Lung microvascular endothelial cell (primary cell): ENCODE measurements around the gene PRND. TPM values are rescaled to one million over a fixed set of nuclear protein-coding genes. Genes with fewer than 3 reads are reported as not detected.
"Not testable (repeated sequence)": the region's sequence is repeated elsewhere in the genome, so short reads cannot be mapped to it uniquely, and the experiment has no call there.

Experiments
- DNase-seq, 2 donors: peaks; one replicate each; pipeline versions ENCODE4 v3.0.0 to v3.0.0-alpha.2; 2010; ENCODE audit warnings: low read depth in 2 of 2
- total RNA-seq: library from RNA; depleted of rRNA; stranded (reverse); fragments of >200 nt; gene quantifications from 2 replicates; pipeline ENCODE4 v1.2.1, GENCODE V29; 2014

Gene PRND
- total RNA-seq, 1 donor from 2014 or later, result under 0.01 TPM

DNA sequence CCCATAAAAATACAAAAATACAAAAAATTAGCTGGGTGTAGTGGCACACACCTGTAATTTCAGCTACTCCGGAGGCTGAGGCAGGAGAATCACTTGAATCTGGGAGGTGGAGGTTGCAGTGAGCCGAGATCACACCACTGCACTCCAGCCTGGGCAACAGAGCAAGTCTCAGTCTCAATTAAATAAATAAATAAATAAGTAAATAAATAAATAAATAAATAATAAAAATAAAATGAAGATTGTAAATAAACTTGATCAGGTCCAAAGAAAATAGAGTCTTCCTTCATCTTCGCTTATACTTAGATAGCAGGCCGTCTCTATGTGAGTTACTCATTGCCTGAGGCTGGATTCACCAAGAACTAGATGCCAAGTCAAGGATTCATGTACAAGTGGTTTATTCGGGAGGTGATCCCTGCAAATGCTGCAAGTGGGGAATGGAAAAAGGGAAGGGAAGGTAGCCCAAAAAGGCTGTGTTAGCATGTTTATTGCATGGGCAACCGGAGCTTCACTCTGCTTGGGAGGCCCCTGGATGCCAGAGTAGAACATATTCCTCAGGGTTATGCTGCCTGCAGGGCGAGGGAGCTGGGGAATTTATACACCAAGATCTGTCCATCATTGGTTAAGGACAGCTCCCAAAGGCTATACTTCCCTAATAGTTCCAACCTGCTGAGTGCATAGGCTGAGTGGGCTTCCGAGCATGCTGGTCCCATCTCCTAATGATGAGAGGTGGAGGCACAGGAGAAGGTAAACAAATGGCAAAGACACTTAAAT, 16.3 kb downstream of the PRND start:
- DNase-seq, result no peak

DNA sequence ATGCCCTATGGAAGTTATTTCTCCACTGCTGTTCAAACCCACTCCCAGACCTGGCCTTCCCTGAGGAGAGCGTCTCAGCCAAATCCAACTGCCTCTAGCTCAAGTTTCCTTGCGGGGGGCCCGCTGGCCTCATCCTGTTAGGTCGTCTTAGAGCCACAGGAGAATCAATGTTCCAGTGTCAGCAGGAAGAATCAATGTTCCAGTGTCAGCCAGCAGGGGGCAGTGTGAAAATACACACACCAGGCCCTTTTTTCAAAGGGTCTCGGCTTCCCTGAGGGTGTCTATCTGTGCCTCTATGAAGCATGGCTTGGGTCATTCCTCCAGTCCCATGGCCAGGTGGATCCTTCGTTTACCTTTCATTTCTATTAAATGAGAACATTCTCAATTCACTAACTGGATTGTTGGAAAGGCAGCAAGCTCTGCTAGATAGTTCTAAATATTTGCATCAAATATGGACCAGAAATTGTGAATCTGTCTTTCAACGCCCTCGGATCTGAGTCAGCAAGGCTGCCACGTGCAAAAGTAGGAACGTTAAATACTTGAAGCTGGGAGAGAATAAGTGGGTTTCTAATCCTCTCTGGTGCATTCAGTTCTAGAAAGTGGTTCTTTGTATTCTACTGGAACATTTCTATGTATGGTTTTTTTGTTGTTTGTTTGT, 19.2 kb downstream of the PRND start:
- peak; percentile 46 to 64 for DNase-seq

GRCh38 chr20:4748847-4749246, 27.1 kb downstream of the PRND start:
- DNase-seq, result peak in 1 of 2 donors; percentile 37

DNA sequence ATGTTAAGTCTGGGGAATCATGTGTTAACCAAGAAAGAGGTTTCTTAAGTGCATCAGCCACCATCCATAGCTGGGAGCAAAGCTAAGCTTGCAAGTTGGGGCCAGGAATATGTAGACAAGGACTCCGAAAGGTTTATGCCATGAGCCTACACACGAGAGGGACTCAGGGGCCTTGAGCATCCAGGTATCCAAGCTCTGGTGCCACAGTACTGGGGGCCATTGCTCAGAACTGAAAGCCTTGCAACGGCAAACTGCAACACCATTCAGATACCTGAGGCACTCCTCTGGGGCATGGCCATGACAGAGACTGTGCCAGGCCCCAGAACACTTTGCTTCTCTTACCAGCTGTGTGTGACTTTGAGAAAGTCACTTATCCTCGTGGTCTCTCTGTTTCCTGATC, 27.6 kb downstream of the PRND start:
- DNase-seq, result no peak

- no peak for DNase-seq
Observed at GRCh38 chr20:4750381-4750780, 28.7 kb downstream of the PRND start.

DNA sequence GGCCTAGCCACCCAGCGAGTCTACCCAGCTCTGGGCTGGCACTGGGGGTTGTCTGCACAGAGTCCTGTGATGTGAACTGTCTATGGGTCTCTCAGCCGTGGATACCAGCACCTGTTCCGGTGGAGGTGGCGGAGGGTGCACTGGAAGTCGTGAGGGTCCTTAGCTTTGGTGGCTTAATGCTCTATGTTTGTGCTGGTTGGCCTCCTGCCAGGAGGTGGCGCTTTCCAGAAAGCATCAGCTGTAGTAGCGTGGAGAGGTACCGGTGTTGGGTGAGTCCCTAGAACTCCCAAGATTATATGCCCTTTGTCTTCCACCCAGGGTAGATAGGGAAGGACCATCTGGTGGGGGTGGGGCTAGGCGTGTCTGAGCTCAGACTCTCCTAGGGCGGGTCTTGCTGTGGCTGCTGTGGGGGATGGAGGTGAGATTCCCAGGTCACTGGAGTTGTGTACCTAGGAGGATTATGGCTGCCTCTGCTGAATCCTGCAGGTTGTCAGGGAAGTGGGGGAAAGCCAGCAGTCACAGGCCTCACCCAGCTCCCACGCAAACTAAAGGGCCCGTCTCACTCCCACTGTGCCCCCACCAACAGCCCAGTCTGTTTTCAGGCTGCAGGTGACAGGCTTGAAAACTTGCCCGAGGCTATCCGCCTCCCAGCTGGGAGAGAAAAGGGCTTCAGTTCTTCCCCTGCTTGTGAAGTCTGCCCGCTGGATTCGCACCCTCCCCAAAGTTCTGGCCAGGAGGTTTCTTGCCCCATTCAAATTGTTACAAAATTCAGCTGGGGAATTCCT, 37.6 kb downstream of the PRND start:
- peak in 1 of 2 donors; percentile 5 for DNase-seq

- DNase-seq, result no peak
Observed at GRCh38 chr20:4763261-4763660, 41.6 kb downstream of the PRND start.

GRCh38 chr20:4763723-4764510, 42.2 kb downstream of the PRND start:
- no peak for DNase-seq

DNA sequence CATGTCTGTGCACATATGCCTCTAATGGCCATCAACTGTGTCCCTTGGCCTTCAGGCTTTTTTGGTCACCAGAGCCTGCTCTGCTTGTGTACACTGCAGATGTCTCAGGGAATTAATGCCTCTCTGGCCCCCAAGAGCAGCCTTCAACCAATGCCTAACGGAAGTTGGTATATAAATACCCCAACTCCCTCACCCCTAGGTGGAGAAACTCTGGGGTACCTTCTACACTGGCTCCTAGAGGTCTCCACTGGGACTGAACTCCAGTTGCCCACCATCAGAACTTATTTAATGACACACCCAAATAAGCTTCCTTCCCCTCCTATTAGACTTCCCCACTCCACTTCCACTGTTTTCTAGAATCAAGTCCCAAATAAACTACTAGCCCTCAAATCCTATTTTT, 43.1 kb downstream of the PRND start:
- DNase-seq, result no peak

DNA sequence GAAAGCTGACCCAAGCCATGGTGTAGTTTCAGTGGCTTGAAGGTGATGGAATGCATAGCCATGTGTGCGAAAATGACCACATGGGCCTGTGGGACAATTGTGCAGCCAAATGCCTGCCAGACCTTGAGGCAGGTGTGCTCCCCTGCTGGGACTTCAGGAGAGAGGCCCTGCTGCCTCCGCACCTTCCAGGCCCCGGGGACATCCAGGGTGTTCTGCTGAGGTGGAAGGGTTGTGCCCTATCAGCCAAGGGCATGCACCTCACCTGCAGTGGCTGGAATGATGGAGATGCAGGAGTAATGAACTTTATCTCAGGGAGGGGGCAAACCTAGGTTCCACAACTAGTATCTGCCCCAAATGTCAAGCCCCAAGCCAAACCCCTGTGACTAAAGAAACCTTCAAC, 44.0 kb downstream of the PRND start:
- no peak for DNase-seq

GRCh38 chr20:4766631-4767030, 44.9 kb downstream of the PRND start:
- no peak for DNase-seq

DNA sequence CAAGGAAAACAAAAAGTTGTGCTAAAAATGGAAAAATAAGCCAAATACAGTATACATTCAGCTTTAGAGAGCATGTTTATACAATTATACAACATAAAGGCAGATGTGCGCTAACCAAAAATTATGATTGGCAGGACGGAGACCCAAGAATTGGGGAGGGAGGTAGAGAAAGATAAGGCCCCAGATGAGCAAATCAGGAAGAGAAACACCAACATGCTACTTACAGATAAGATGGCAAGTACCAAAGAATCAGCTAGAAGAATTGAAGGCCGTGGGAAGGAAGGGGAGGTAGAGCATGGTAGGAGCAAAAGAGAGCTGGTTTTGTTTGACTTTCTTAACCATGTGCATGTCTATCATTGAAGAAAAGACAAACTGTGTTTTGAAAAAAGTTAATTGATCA, 45.4 kb downstream of the PRND start:
- no peak for DNase-seq

DNA sequence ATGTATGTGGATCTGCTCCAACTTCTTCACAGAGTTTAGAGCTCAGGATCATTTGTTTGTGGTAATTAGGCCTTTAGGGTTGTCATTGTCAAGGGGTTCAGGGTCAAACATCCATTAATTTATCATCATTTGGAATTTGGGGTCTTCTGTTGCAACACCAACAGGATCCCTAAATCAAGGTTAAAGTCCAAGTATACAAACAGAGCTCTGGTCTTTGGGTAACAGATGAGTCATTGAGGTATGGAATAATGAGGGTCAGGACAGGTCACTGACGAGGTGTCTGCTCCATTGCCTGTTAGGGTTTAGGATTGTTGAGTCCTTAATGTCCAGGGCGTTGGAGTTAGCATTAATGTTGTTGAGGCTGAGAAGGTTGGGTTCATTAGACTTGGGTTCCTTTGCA, 47.6 kb downstream of the PRND start:
- no peak for DNase-seq

DNA sequence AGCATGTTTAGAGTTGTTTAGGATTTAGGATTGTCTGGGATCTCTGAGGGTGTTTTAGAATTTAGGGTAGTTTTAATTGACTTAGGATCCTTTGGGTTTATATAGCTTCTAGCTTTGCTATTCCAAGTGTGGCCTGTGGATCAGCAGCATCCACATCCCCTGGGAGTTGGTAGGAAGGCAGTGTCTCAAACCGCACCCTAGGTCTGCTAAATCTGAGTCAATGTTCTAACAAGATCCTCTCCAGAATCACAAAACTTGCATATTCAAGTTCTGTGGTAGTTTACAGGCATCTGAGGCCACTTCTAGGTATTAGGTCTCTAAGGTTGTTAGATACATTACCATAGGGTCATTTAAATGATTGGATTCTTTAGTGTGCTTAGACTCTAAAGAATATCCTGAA, 48.3 kb downstream of the PRND start:
- no peak for DNase-seq

DNA sequence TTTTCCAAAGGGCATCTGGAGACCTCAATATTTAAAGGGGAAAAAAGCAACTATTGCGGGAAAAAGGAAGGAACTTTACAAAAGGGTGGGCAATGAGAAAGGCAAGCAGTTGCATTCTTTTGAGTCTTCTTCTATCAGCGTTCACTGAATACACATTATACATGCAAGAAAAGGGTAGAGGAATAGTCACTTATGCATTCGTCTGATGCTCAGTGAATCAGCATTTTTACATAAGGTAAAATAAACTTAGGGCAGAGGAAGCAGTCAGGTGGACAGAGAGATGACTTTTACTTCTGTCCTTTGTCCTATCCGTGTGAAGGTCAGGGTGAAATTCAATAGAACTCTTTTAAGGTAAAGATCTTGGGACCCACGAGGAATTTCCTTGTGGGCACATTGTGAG, 49.3 kb downstream of the PRND start:
- DNase-seq, result no peak

- no peak for DNase-seq
Observed at GRCh38 chr20:4772132-4772531, 50.4 kb downstream of the PRND start.

DNA sequence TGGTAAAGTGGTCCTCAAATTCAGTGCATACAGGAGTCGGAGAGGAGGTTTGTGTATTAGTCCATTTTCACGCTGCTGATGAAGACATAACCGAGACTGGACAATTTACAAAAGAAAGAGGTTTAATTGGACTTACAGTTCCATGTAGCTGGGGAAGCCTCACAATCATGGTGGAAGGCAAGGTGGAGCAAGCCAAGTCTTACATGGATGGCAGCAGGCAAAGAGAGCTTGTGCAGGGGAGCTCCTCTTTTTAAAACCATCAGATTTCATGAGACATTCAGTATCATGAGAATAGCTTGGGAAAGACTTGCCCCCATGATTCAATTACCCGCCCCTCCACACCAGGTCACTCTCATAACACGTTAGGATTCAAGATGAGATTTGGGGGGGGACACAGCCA, 51.3 kb downstream of the PRND start:
- DNase-seq, result not testable (repeated sequence)

GRCh38 chr20:4773736-4774135, 52.0 kb downstream of the PRND start:
- DNase-seq, result no peak

DNA sequence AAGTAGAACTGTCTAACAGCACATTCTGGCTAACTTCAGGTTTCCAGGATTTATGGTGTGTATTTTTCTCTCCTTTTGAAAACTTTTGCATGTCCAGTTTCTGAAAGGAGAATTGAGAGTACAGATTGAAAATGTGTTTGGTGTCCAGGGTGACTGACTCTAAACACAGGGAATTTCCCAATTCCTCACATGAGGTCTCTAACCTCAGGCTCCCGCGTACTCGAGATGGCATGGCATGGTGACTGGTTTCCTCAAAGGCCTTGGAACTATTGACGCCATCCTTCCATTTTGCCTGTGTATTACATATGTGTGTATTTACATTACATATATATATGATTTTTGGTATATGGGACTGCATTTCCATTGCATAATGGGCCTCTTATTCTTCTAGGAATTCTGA, 52.5 kb downstream of the PRND start:
- no peak for DNase-seq

DNA sequence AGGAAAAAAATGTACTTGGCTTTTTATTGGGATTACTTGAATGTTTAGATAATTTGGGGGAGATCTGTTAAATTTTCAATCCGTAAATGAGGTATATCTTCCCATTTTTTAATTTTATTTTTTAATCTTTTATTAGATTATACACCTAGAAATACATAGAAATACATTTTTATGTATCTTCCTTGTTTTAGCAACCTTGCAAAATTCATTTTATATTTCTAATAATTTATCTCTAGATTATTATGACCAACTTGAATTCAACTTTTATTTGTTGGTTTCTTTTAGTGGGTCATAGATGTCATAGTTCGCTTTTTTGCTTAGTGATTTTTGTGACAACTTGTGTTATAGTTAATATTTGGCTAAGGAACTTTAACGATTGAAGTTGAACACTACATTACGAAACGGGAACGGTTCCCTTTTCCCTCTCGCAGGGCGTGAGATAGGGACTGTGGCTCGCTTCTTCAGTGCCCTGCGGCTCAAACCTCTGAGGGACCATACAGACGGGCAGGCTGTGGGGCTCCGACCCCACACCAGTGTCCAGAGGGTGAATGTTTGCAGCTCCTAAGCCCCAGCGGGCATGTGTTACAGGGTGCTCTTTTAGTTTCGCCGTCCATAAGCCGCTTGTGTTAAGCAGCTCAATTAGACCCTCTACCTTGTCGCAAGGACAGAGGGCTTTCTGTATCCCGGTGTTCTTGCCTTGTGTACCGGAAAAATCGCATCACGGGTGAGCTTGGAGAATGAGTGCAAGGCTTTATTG, 53.8 kb downstream of the PRND start:
- DNase-seq, result no peak

GRCh38 chr20:4776079-4776630, 54.4 kb downstream of the PRND start:
- DNase-seq, result no peak
